Neural crest cell (in vitro differentiated cells): ENCODE measurements around the gene TNS2. TPM values are rescaled to one million over a fixed set of nuclear protein-coding genes. Genes with fewer than 3 reads are reported as not detected.
A peak's percentile ranks its signal among the peaks of the same experiment; 100 is the strongest.

Source experiments
- DNase-seq: peaks from one replicate; pipeline ENCODE4 v3.0.0; 2021; ENCODE audit warnings: low read depth, mixed read lengths, low spot score
- H3K27ac Mint-ChIP-seq: one replicate; pipeline ENCODE4 v1.8.0; 2021; ENCODE audit warnings: mild to moderate bottlenecking, mixed read lengths; ENCODE audit not compliant: unreplicated experiment
- H3K27me3 Mint-ChIP-seq: 2 replicates; pipeline ENCODE4 v1.8.0; 2021; ENCODE audit warnings: low read depth, mild to moderate bottlenecking, mixed read lengths
- H3K36me3 Mint-ChIP-seq: 2 replicates; pipeline ENCODE4 v1.8.0; 2021; ENCODE audit warnings: low read depth, mild to moderate bottlenecking, mixed read lengths
- H3K4me1 Mint-ChIP-seq: 2 replicates; pipeline ENCODE4 v1.8.0; 2021; ENCODE audit warnings: mixed read lengths
- H3K4me3 Mint-ChIP-seq: one replicate; pipeline ENCODE4 v1.8.0; 2021; ENCODE audit warnings: mild to moderate bottlenecking, mixed read lengths
- H3K9me3 Mint-ChIP-seq: 2 replicates; pipeline ENCODE4 v1.8.0; 2021; ENCODE audit warnings: mixed read lengths
- CTCF ChIP-seq: fragments of 200-600 bp; sonication (generic); conservative IDR thresholded peaks from 2 replicates; pipeline ENCODE4 v1.5.0; 2021; ENCODE audit warnings: antibody characterized with exemption, mild to moderate bottlenecking
- total RNA-seq: library from RNA; stranded (reverse); gene quantifications from 2 replicates; pipeline ENCODE4 v1.2.1, GENCODE V29; 2021

The TNS2 gene
- total RNA-seq, 1 donor from 2014 or later: 14.2 TPM

- peak; percentile 89 for DNase-seq
- peak overlapping the region; percentile 97 for H3K4me3 Mint-ChIP-seq
Measured at GRCh38 chr12:53054112-53054878, 4.4 kb downstream of the TNS2 start.

GRCh38 chr12:53055471-53056266 is 5.8 kb downstream of the TNS2 start:
- TF ChIP-seq CTCF: no peak
- no peak for DNase-seq
- H3K4me1 Mint-ChIP-seq: peaks cover 34% of the 10 kb centered on the region
- H3K27me3 Mint-ChIP-seq: peaks cover 2% of the 10 kb centered on the region
- no peaks in the 10 kb centered on the region for H3K36me3 Mint-ChIP-seq
- H3K27ac Mint-ChIP-seq: no peak overlapping the region
- H3K4me3 Mint-ChIP-seq: peak overlapping the region; percentile 77
- no peaks in the 10 kb centered on the region for H3K9me3 Mint-ChIP-seq

More at GRCh38 chr12:53054112-53054878, 4.4 kb downstream of the TNS2 start:
- H3K36me3 Mint-ChIP-seq: no peaks in the 10 kb centered on the region
- H3K27ac Mint-ChIP-seq: peak overlapping the region; percentile 99
- peaks cover 2% of the 10 kb centered on the region for H3K27me3 Mint-ChIP-seq
- H3K4me1 Mint-ChIP-seq: peaks cover 43% of the 10 kb centered on the region
- no peak for TF ChIP-seq CTCF
- no peaks in the 10 kb centered on the region for H3K9me3 Mint-ChIP-seq

DNA sequence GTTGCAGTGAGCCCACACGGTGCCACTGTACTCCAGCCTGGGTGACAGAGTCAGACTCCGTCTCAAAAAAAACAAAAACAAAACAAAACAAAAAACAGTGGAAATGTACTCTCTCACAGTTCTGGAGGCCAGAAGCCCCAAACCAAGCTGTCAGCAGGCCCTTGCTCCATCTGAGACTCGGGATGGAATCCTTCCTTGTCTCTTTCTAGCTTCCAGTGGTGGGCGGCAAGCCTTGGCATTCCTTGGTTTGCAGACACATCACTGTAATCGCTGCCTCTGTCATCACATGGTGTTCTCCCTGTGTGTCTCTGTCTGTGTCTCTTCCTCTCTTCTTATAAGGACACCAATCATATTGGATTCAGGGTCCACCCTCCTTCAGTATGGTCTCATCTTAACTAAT is 6.4 kb downstream of the TNS2 start:
- peaks cover 28% of the 10 kb centered on the region for H3K4me1 Mint-ChIP-seq
- TF ChIP-seq CTCF: no peak
- H3K27me3 Mint-ChIP-seq: no peaks in the 10 kb centered on the region

DNA sequence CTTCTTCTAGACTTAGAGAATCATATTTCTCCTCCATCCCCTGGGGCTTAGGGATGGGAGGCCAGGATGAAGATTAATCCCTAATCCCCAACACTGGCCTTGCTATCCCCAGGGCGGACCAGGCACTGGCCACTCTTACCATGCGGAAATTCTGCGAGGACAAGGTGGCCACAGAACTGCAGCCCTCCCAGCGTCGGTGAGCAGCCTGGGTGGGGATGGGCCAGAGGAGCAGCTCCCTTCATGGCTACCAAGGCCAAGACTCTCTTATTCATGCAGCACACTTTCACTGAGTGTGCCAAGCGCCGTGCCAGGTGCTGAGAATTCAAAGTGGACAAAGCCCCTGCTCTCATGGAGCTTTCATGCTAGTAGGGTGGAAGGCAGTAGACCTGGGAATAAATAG is 7.0 kb downstream of the TNS2 start:
- Mint-ChIP-seq H3K36me3 (no peaks in the 10 kb centered on the region), H3K4me3 (peak overlapping the region; percentile 72), H3K27ac (no peak overlapping the region), H3K27me3 (no peaks in the 10 kb centered on the region), H3K4me1 (peaks cover 22% of the 10 kb centered on the region), H3K9me3 (no peaks in the 10 kb centered on the region)
- TF ChIP-seq CTCF: no peak
- no peak for DNase-seq

More for the DNA sequence above, 6.4 kb downstream of the TNS2 start:
- Mint-ChIP-seq H3K36me3 (no peaks in the 10 kb centered on the region), H3K4me3 (peak overlapping the region; percentile 72), H3K27ac (no peak overlapping the region), H3K9me3 (no peaks in the 10 kb centered on the region)
- DNase-seq: no peak

- Mint-ChIP-seq H3K9me3 (no peaks in the 10 kb centered on the region), H3K27ac (no peak overlapping the region), H3K27me3 (no peaks in the 10 kb centered on the region), H3K4me1 (peaks cover 21% of the 10 kb centered on the region), H3K36me3 (no peaks in the 10 kb centered on the region), H3K4me3 (peak overlapping the region; percentile 52)
- DNase-seq: no peak
- no peak for TF ChIP-seq CTCF
Measured at GRCh38 chr12:53057816-53058500, 8.1 kb downstream of the TNS2 start.
